B cell (primary cell): ENCODE data around the gene SCN3B.

ENCODE experiments used
- CTCF ChIP-seq: fragments of 200-600 bp; IDR thresholded peaks from one replicate; pipeline ENCODE4 v1.8.0; 2022; ENCODE audit warnings: antibody characterized with exemption, mild to moderate bottlenecking
- EZH2 ChIP-seq: IDR thresholded peaks from 2 replicates; pipeline ENCODE4 v1.6.1; 2012; ENCODE audit warnings: borderline replicate concordance, low read depth, mild to moderate bottlenecking, moderate library complexity, low read length; ENCODE audit not compliant: insufficient read depth, poor library complexity, severe bottlenecking

GRCh38 chr11:123650901-123651300 is 3.5 kb downstream of the SCN3B start:
- TF ChIP-seq CTCF (no peak), EZH2 (no peak)
